Measurements from ENCODE around the gene KRTAP4-4.
"Not testable (repeated sequence)": the region's sequence is repeated elsewhere in the genome, so short reads cannot be mapped to it uniquely, and the experiment has no call there.

KRTAP4-4 gene

DNA sequence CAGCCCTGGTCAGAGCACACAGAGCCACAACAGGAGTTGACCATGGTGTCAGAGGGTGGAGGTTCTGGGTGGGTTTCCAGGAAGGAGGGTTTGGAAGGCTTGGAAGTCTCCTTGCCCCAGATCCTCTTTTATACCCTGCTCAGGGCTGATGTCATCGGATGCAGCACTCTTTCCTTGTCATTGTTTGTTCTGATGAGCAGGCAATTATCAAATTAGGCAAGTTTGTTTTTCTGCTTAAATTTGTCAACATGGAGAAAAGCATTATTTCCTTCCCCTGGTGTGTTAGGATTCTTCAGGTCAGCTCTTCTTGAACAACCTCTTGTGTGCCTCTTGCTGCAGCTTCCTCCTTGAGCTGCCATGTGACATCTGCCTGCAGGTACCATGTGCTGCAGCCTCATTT, at the start of gene KRTAP4-4:
Gene KRTAP4-4 (minus strand): TSS at position 101 of the 400 bp plus-strand sequence. CDS start 57 bp downstream, at position 44.
- DNase-seq (ENCODE audit: low read depth, low spot score): no peak

GRCh38 chr17:41199421-41200078, 39.0 kb upstream of the KRTAP4-4 start:
- DNase-seq (ENCODE audit: low read depth, low spot score): no peak

GRCh38 chr17:41196068-41196467, 35.5 kb upstream of the KRTAP4-4 start:
- DNase-seq (ENCODE audit: low read depth, low spot score): no peak

DNA sequence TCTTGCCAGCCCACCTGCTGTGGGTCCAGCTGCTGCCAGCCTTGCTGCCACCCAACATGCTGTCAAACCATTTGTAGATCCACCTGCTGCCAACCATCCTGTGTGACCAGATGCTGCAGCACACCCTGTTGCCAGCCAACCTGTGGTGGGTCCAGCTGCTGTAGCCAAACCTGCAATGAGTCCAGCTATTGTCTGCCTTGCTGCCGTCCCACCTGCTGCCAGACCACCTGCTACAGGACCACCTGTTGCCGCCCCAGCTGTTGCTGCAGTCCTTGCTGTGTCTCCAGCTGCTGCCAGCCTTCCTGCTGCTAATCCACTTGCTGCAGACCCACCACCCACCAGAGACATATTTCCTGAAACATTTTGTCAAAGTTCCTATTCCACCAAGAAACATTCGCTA, 29.8 kb upstream of the KRTAP4-4 start:
- DNase-seq (ENCODE audit: low read depth, low spot score): no peak

DNA sequence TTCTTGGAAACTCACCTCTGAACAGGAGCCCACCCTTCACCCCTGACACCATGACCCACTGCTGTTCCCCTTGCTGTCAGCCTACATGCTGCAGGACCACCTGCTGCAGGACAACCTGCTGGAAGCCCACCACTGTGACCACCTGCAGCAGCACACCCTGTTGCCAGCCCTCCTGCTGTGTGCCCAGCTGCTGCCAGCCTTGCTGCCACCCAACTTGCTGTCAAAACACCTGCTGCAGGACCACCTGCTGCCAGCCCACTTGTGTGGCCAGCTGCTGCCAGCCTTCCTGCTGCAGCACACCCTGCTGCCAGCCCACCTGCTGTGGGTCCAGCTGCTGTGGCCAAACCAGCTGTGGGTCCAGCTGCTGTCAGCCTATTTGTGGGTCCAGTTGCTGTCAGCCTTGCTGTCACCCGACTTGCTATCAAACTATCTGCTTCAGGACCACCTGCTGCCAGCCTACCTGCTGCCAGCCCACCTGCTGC, 29.3 kb upstream of the KRTAP4-4 start, which contains the start of gene KRTAP9-1:
Gene KRTAP9-1 (plus strand): TSS at position 51 of the 482 bp plus-strand sequence. CDS start 0 bp downstream, at position 51.
- DNase-seq (ENCODE audit: low read depth, low spot score): not testable (repeated sequence)

- DNase-seq (ENCODE audit: low read depth, low spot score): no peak
These were observed 26.3 kb upstream of the KRTAP4-4 start for GRCh38 chr17:41186872-41187271.

GRCh38 chr17:41185001-41185400, 24.5 kb upstream of the KRTAP4-4 start:
- no peak for DNase-seq (ENCODE audit: low read depth, low spot score)

GRCh38 chr17:41184480-41184961, 24.0 kb upstream of the KRTAP4-4 start, which contains the start of gene KRTAP4-1:
TSS of gene KRTAP4-1 (minus strand) at chr17:41184911. CDS start at chr17:41184854, 57 bp downstream.
- DNase-seq (ENCODE audit: low read depth, low spot score): no peak

DNA sequence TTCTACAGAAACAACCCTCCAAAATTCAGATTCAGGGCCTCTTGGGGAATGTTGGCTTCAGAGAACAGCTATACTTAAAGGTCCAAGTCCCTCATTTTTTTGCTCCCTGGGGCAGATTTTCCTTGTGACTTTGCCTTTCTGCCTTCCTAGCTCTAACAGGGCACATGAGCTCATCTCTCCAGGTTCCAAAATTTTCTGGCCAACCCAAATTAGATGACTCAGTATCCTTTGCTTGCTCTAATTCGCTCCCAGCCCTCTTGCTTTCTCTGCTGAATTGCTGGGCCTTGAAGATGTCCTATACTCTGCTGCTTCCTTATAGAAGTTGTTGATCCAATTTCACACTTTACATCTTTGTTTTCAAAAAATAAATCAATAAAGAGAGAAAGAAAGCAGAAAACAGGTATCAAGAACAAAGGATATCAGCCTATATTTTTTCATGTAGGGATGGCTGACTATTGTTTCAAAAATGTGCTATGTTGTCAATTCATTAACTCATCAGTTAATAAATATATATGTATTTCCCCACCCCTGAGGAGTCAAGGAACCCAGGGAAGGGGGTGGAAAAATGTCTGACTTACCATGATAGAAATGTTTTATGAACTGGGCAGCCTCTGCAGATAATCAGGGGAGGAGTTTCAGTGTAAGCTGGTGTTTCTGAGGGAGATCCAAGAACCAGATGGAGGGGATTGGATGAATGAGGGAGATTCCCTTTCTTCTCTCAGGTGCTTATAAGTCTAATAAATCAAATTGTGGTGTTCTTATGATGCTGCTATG, 18.5 kb upstream of the KRTAP4-4 start:
- DNase-seq (ENCODE audit: low read depth, low spot score): no peak

DNA sequence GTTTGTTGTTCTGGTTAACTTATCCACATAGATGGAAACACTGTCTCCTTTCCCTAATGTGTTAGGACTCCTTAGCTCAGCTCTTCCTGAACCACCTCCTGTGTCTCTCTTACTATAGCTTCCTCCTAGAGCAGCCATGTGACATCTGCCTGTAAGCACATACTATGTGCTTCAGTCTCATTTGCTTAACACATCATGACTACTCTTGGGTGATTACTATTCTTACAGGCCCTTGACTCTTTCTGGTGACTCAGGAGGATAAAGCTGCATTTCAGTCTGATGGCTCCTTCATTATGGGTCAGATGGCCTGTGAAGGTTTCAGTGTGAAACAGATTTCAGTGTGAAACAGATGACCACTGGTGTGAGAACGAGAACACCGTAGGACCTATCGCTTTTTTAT, 17.8 kb upstream of the KRTAP4-4 start:
- DNase-seq (ENCODE audit: low read depth, low spot score): no peak

GRCh38 chr17:41177727-41178271, 17.3 kb upstream of the KRTAP4-4 start, which contains the start of gene KRTAP4-2:
TSS of gene KRTAP4-2 (minus strand) at chr17:41178221. CDS start at chr17:41178164, 57 bp downstream.
- no peak for DNase-seq (ENCODE audit: low read depth, low spot score)

GRCh38 chr17:41176744-41177387, 16.3 kb upstream of the KRTAP4-4 start:
- DNase-seq (ENCODE audit: low read depth, low spot score): no peak

- no peak for DNase-seq (ENCODE audit: low read depth, low spot score)
These were observed 11.3 kb upstream of the KRTAP4-4 start for GRCh38 chr17:41171886-41172285.

GRCh38 chr17:41168121-41168520, 7.6 kb upstream of the KRTAP4-4 start, which contains the start of gene KRTAP4-3:
TSS of gene KRTAP4-3 (minus strand) at chr17:41168221. CDS start at chr17:41168172, 49 bp downstream.
- no peak for DNase-seq (ENCODE audit: low read depth, low spot score)

DNA sequence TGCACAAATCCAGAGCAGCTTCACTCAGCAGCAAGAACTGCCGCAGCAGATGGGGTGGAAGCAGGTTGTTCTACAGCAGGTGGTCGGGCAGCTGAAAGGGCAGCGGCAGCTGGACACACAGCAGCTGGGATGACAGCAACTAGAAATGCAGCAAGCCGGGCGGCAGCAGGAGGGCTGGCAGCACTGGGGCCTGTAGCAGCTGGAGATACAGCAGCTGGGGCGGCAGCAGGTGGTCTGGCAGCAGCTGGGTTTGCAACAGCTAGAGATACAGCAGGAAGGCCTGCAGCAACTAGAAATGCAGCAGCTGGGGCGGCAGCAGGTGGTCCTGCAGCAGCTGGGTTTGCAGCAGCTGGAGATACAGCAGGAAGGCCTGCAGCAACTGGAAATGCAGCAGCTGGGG, 7.0 kb upstream of the KRTAP4-4 start:
- no peak for DNase-seq (ENCODE audit: low read depth, low spot score)

DNA sequence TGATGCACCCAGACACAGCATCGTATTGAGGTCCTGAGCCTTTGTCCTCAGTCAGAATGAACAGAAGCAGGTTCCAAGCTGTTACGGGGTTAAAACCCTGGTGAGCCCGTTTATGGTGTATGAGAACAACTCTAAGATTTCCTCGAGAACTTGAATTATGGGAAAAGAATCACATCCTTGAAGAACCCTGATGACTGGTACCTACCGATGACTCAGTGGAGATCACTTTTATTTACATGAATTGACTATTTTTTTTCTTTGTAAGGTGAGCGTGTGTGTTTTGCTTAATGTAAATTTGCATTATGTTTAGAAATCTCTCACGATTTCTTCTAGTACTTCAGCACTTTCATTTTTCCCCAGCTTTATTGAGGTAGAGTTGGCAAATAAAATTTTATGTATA, 3.3 kb upstream of the KRTAP4-4 start:
- DNase-seq (ENCODE audit: low read depth, low spot score): no peak

- DNase-seq (ENCODE audit: low read depth, low spot score): not testable (repeated sequence)
These were observed 358 bp downstream of the KRTAP4-4 start for GRCh38 chr17:41160190-41160589.

GRCh38 chr17:41153856-41154255, 6.7 kb downstream of the KRTAP4-4 start:
- no peak for DNase-seq (ENCODE audit: low read depth, low spot score)

GRCh38 chr17:41151525-41151924, 9.0 kb downstream of the KRTAP4-4 start:
- no peak for DNase-seq (ENCODE audit: low read depth, low spot score)

DNA sequence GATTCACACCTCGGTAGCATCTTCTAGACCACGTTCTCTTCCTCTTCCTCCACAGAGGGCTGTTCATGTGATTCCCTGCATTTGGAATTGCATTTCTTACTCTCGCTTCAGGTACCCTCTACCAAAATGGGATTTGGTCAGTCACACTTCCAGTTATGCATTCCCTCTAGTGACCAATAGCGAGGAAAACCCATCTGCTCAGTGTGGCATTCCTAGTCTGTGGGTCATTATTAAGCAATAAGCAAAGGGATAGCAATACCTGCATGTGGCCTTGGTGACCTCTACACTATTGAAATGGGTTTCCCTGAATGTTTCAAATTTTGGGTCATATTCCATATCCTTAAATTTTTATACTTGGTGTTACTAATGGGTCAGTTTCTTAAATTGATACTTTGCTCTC, 10.5 kb downstream of the KRTAP4-4 start:
- DNase-seq (ENCODE audit: low read depth, low spot score): no peak

DNA sequence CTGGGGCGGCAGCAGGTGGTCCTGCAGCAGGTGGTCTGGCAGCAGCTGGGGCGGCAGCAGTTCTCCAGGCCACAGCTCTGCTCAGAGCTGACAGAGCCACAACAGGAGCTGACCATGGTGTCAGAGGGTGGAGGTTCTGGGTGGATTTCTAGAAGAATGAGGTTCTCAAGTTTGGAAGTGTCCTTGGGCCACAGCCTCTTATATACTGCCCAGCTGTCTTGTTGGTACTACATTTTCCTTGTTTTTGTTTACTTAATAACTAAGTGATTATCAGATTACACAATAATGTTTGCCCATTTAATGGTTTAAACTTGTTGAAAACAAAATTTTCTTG, 10.9 kb downstream of the KRTAP4-4 start, which contains the start of gene KRTAP4-5:
Gene KRTAP4-5 (minus strand): TSS at position 174 of the 334 bp plus-strand sequence. CDS start 58 bp downstream, at position 116.
- DNase-seq (ENCODE audit: low read depth, low spot score): no peak
